HG03457 (cell line): Measurements from ENCODE around the gene WNK2.

Experiments
- ATAC-seq: cut with Tn5 transposase; IDR thresholded peaks from one replicate; pipeline ENCODE4 v1.9.1; 2021; ENCODE audit warnings: moderate number of reproducible peaks; ENCODE audit not compliant: unreplicated experiment

WNK2 gene

GRCh38 chr9:93252116-93252780 is 68.3 kb downstream of the WNK2 start:
- no peak for ATAC-seq

GRCh38 chr9:93252781-93253530 is 69.0 kb downstream of the WNK2 start:
- no peak for ATAC-seq

GRCh38 chr9:93253633-93254032 is 69.7 kb downstream of the WNK2 start:
- ATAC-seq: no peak

- no peak for ATAC-seq
Observed at GRCh38 chr9:93254061-93254481, 70.1 kb downstream of the WNK2 start.

GRCh38 chr9:93254806-93255493 is 71.0 kb downstream of the WNK2 start:
- ATAC-seq: no peak

GRCh38 chr9:93255494-93255867 is 71.5 kb downstream of the WNK2 start:
- ATAC-seq: no peak

GRCh38 chr9:93255994-93256877 is 72.3 kb downstream of the WNK2 start:
- ATAC-seq: no peak

- no peak for ATAC-seq
Observed at GRCh38 chr9:93256878-93257807, 73.2 kb downstream of the WNK2 start.

- ATAC-seq: no peak
Observed at GRCh38 chr9:93257808-93258331, 73.9 kb downstream of the WNK2 start.

GRCh38 chr9:93258419-93258817 is 74.5 kb downstream of the WNK2 start:
- ATAC-seq: no peak

GRCh38 chr9:93258818-93259489 is 75.0 kb downstream of the WNK2 start:
- ATAC-seq: no peak

GRCh38 chr9:93259490-93260262 is 75.7 kb downstream of the WNK2 start:
- ATAC-seq: no peak

- no peak for ATAC-seq
Observed at GRCh38 chr9:93260263-93261066, 76.5 kb downstream of the WNK2 start.

- no peak for ATAC-seq
Observed at GRCh38 chr9:93261281-93261680, 77.3 kb downstream of the WNK2 start.

GRCh38 chr9:93261735-93262523 is 78.0 kb downstream of the WNK2 start:
- ATAC-seq: no peak

GRCh38 chr9:93262537-93263310 is 78.8 kb downstream of the WNK2 start:
- no peak for ATAC-seq
